ENCODE data around the gene C12orf54. TPM values are rescaled to one million over a fixed set of nuclear protein-coding genes. Genes with fewer than 3 reads are reported as not detected.

The C12orf54 gene
- total and polyA plus RNA-seq, 2 donors (not counting 3 experiments of a cell fraction or from before 2014, with no cell fraction given): not detected

DNA sequence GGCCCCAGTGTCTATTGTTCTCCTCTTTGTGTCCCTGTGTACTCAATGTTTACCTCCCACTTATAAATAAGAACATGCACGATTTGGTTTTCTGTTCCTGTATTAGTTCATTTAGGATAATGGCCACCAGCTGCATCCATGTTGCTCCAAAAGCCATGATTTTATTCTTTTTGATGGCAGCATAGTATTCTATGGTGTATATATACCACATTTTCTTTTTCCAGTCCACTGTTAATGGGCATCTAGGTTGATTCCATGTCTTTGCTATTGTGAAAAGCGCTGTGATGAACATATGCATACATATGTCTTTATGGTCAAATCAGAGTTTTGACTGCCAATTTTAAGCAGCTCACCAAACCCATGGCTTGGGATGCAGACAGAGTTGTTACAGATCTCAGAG lies 27.2 kb upstream of the C12orf54 start:
- dilution Hi-C loops (cut with MboI; ENCODE audit: extremely low pct_ligation_motif_present, low sequenced_read_pairs): no loop called here
- no TSS peak for BruUV-seq (replicated peaks)
- POLR2A ChIA-PET: no interaction called here
- Histone ChIP-seq H3K27ac (ENCODE audit: insufficient read depth, low read depth, low read length) (no peak overlapping the region), H3K9me3 (replicated peaks; ENCODE audit: control insufficient read depth, insufficient read depth, low read length) (no peaks in the 10 kb centered on the region), H3K4me1 (ENCODE audit: control insufficient read depth, extremely low read depth, insufficient read depth, low read length) (no peaks in the 10 kb centered on the region), H3K4me2 (ENCODE audit: insufficient read depth, low read length) (no peak overlapping the region), H3K4me3 (replicated peaks in 1 of 3; ENCODE audit: insufficient read depth in 1 of 3, low read depth in 1 of 3, low read length in 3 of 3) (no peak overlapping the region), H3K9me1 (replicated peaks; ENCODE audit: control insufficient read depth, extremely low read depth, insufficient read depth, low read length) (no peaks in the 10 kb centered on the region), H4K20me1 (replicated peaks; ENCODE audit: control insufficient read depth, extremely low read depth, insufficient read depth, low read length) (no peaks in the 10 kb centered on the region), H3K27me3 (ENCODE audit: control insufficient read depth in 2 of 2, insufficient read depth in 2 of 2, low read length in 2 of 2) (peaks cover 0 to 5% of the 10 kb centered on the region in 2 experiments), H3K36me3 (ENCODE audit: control insufficient read depth in 2 of 2, extremely low read depth in 1 of 2, insufficient read depth in 2 of 2, low read length in 2 of 2) (no peaks in the 10 kb centered on the region), H2AFZ (ENCODE audit: low read depth, low read length) (no peak overlapping the region), H3K79me2 (ENCODE audit: control insufficient read depth, insufficient read depth, low read length) (no peaks in the 10 kb centered on the region), H3K9ac (replicated peaks; ENCODE audit: extremely low read depth, insufficient read depth, low read length) (no peak overlapping the region)
- FAIRE-seq: no peak
- CTCF ChIA-PET: interaction anchor here (1.0 to 5.8 kb wide), 8 partner anchors 33 to 296 kb away, joined by 4 to 84 read pairs (median 5); partner anchors contain the start of gene CCDC184
- no peak for DNase-seq (ENCODE audit: low read depth, low spot score)
- TF ChIP-seq, protein P1, sequence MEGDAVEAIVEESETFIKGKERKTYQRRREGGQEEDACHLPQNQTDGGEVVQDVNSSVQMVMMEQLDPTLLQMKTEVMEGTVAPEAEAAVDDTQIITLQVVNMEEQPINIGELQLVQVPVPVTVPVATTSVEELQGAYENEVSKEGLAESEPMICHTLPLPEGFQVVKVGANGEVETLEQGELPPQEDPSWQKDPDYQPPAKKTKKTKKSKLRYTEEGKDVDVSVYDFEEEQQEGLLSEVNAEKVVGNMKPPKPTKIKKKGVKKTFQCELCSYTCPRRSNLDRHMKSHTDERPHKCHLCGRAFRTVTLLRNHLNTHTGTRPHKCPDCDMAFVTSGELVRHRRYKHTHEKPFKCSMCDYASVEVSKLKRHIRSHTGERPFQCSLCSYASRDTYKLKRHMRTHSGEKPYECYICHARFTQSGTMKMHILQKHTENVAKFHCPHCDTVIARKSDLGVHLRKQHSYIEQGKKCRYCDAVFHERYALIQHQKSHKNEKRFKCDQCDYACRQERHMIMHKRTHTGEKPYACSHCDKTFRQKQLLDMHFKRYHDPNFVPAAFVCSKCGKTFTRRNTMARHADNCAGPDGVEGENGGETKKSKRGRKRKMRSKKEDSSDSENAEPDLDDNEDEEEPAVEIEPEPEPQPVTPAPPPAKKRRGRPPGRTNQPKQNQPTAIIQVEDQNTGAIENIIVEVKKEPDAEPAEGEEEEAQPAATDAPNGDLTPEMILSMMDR (IDR thresholded peaks at IDR 0.05; ENCODE audit: extremely low read depth in 1 of 2, insufficient read depth in 1 of 2, low read depth in 1 of 2, low read length in 2 of 2): no peak
- no peak for TF ChIP-seq POLR2AphosphoS5 (IDR thresholded peaks at IDR 0.05; ENCODE audit: insufficient read depth, low read depth, low read length)
- TF ChIP-seq MYC (IDR thresholded peaks at IDR 0.05; ENCODE audit: low read depth, low read length): no peak
- no peak for TF ChIP-seq EZH2 (IDR thresholded peaks at IDR 0.05; ENCODE audit: borderline replicate concordance, low read depth, low read length, severe bottlenecking)
- TF ChIP-seq FOS (IDR thresholded peaks at IDR 0.05; ENCODE audit: borderline replicate concordance, insufficient read depth, low read length): no peak
- TF ChIP-seq, protein P2, sequence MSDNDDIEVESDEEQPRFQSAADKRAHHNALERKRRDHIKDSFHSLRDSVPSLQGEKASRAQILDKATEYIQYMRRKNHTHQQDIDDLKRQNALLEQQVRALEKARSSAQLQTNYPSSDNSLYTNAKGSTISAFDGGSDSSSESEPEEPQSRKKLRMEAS (IDR thresholded peaks at IDR 0.05; ENCODE audit: insufficient read depth, insufficient read length): no peak
- no peak for TF ChIP-seq POLR2A (IDR thresholded peaks at IDR 0.05; ENCODE audit: low read depth, low read length)
- no peak for TF ChIP-seq JUN (IDR thresholded peaks at IDR 0.05; ENCODE audit: borderline replicate concordance, insufficient read depth, insufficient read length, low read depth)
- no peak for TF ChIP-seq GATA2 (IDR thresholded peaks at IDR 0.05; ENCODE audit: insufficient read depth, insufficient read length, low read depth, low read length)
- intact Hi-C loops (cut with micrococcal nuclease): loop anchor here (2.0 to 10.0 kb wide), 2 partner anchors 264 to 350 kb away; partner anchors contain the start of gene SENP1

Data from endothelial cell of umbilical vein (primary cell).